Measurements from ENCODE around the gene SAP30BP. TPM values are rescaled to one million over a fixed set of nuclear protein-coding genes. Genes with fewer than 3 reads are reported as not detected.

Gene SAP30BP
- total RNA-seq, 2 donors from 2014 or later = 96.5 to 113 TPM

GRCh38 chr17:75643643-75644017, 23.5 kb upstream of the SAP30BP start:
- WGBS, 2 experiments (ENCODE audit: insufficient coverage in 1 of 2, insufficient read length in 1 of 2) = 91 to 92% methylated on average over 5 to 7 of the region's 7 CpGs
- H3K9me3 ChIP-seq (ENCODE audit: control insufficient read depth, low read length) = no peaks in the 10 kb centered on the region
- Mint-ChIP-seq H3K27me3 (ENCODE audit: insufficient read depth) (no peaks in the 10 kb centered on the region), H3K9me3 (no peaks in the 10 kb centered on the region), H3K4me1 (peaks cover 18% of the 10 kb centered on the region), H3K4me3 (no peak overlapping the region), H3K27ac (no peak overlapping the region), H3K36me3 (ENCODE audit: low read depth) (peaks cover 18% of the 10 kb centered on the region)
- no peak overlapping the region for H3K27ac ChIP-seq (ENCODE audit: low read depth, low read length)
- H3K27me3 ChIP-seq (ENCODE audit: control insufficient read depth, insufficient read depth, low read length, poor library complexity, severe bottlenecking) = no peaks in the 10 kb centered on the region
- peaks cover 11% of the 10 kb centered on the region for H3K4me1 ChIP-seq (ENCODE audit: control insufficient read depth, insufficient read depth, low read length)
- no peak for DNase-seq
- peaks cover 15% of the 10 kb centered on the region for H3K36me3 ChIP-seq (ENCODE audit: control insufficient read depth, insufficient read depth, low read length)
- no peak overlapping the region for H3K4me3 ChIP-seq (ENCODE audit: low read length)
- TF ChIP-seq CTCF (conservative IDR thresholded peaks at IDR 0.05) = no peak
- H3K9ac ChIP-seq (ENCODE audit: extremely low read depth, low read length, poor library complexity, severe bottlenecking) = no peak overlapping the region

GRCh38 chr17:75645501-75645888, 21.6 kb upstream of the SAP30BP start:
- peak overlapping the region; percentile 99 for H3K27ac Mint-ChIP-seq
- TF ChIP-seq CTCF (conservative IDR thresholded peaks at IDR 0.05) = no peak
- H3K9me3 ChIP-seq (ENCODE audit: control insufficient read depth, low read length) = no peaks in the 10 kb centered on the region
- no peaks in the 10 kb centered on the region for H3K27me3 Mint-ChIP-seq (ENCODE audit: insufficient read depth)
- H3K27me3 ChIP-seq (ENCODE audit: control insufficient read depth, insufficient read depth, low read length, poor library complexity, severe bottlenecking) = no peaks in the 10 kb centered on the region
- H3K27ac ChIP-seq (ENCODE audit: low read depth, low read length) = no peak overlapping the region
- peaks cover 11% of the 10 kb centered on the region for H3K4me1 ChIP-seq (ENCODE audit: control insufficient read depth, insufficient read depth, low read length)
- H3K4me3 ChIP-seq (ENCODE audit: low read length) = no peak overlapping the region
- no peak overlapping the region for H3K4me3 Mint-ChIP-seq
- peak overlapping the region; percentile 31 for H3K9ac ChIP-seq (ENCODE audit: extremely low read depth, low read length, poor library complexity, severe bottlenecking)
- 74 to 75% methylated on average over 6 to 7 of the region's 7 CpGs for WGBS, 2 experiments (ENCODE audit: insufficient coverage in 1 of 2, insufficient read length in 1 of 2)
- H3K36me3 Mint-ChIP-seq (ENCODE audit: low read depth) = peaks cover 33% of the 10 kb centered on the region
- H3K36me3 ChIP-seq (ENCODE audit: control insufficient read depth, insufficient read depth, low read length) = peaks cover 31% of the 10 kb centered on the region
- DNase-seq = peak; percentile 79
- peaks cover 18% of the 10 kb centered on the region for H3K4me1 Mint-ChIP-seq
- H3K9me3 Mint-ChIP-seq = no peaks in the 10 kb centered on the region

- H3K9ac ChIP-seq (ENCODE audit: extremely low read depth, low read length, poor library complexity, severe bottlenecking) = peak overlapping the region; percentile 31
- peak; percentile 85 for DNase-seq
- peak overlapping the region; percentile 99 for H3K27ac Mint-ChIP-seq
- H3K4me3 Mint-ChIP-seq = peak overlapping the region; percentile 19
- H3K4me1 Mint-ChIP-seq = peaks cover 18% of the 10 kb centered on the region
- no peaks in the 10 kb centered on the region for H3K9me3 ChIP-seq (ENCODE audit: control insufficient read depth, low read length)
- 91 to 96% methylated on average over 13 to 17 of the region's 17 CpGs for WGBS, 2 experiments (ENCODE audit: insufficient coverage in 1 of 2, insufficient read length in 1 of 2)
- H3K4me3 ChIP-seq (ENCODE audit: low read length) = no peak overlapping the region
- no peaks in the 10 kb centered on the region for H3K27me3 ChIP-seq (ENCODE audit: control insufficient read depth, insufficient read depth, low read length, poor library complexity, severe bottlenecking)
- no peak for TF ChIP-seq CTCF (conservative IDR thresholded peaks at IDR 0.05)
- peaks cover 39% of the 10 kb centered on the region for H3K36me3 Mint-ChIP-seq (ENCODE audit: low read depth)
- H3K36me3 ChIP-seq (ENCODE audit: control insufficient read depth, insufficient read depth, low read length) = peaks cover 37% of the 10 kb centered on the region
- H3K27me3 Mint-ChIP-seq (ENCODE audit: insufficient read depth) = no peaks in the 10 kb centered on the region
- no peaks in the 10 kb centered on the region for H3K9me3 Mint-ChIP-seq
- H3K27ac ChIP-seq (ENCODE audit: low read depth, low read length) = peak overlapping the region; percentile 16
- H3K4me1 ChIP-seq (ENCODE audit: control insufficient read depth, insufficient read depth, low read length) = peaks cover 11% of the 10 kb centered on the region
Observed at GRCh38 chr17:75645889-75646637, 21.1 kb upstream of the SAP30BP start.
